Astrocyte (in vitro differentiated cells and primary cell): ENCODE measurements around the gene KIAA0232. TPM values are rescaled to one million over a fixed set of nuclear protein-coding genes. Genes with fewer than 3 reads are reported as not detected.

Experiments
- DNase-seq: peaks from one replicate; pipeline ENCODE4 v3.0.0-alpha.2; 2010; ENCODE audit warnings: low read depth
- FAIRE-seq: peaks from 2 replicates; lab custom pipeline; 2011; peaks lifted over from hg19 to GRCh38; lab: Jason Lieb, UNC
- H2AFZ ChIP-seq: 2 replicates; pipeline ENCODE4 v1.6.0; 2012; ENCODE audit warnings: low read depth, low read length, inconsistent platforms
- H3K27ac ChIP-seq: 2 replicates; pipeline ENCODE4 v1.5.1; 2011; ENCODE audit warnings: low read depth, low read length, inconsistent platforms
- H3K27me3 ChIP-seq: 2 replicates; pipeline ENCODE4 v1.6.0; 2011; ENCODE audit warnings: low read length, inconsistent platforms; ENCODE audit not compliant: insufficient read depth
- H3K36me3 ChIP-seq: 2 replicates; pipeline ENCODE4 v1.5.1; 2011; ENCODE audit warnings: low read length, inconsistent platforms; ENCODE audit not compliant: insufficient read depth
- H3K4me1 ChIP-seq: 2 replicates; pipeline ENCODE4 v1.5.1; 2011; ENCODE audit warnings: low read length, inconsistent platforms; ENCODE audit not compliant: insufficient read depth
- H3K4me2 ChIP-seq: 2 replicates; pipeline ENCODE4 v1.6.0; 2012; ENCODE audit warnings: low read length, inconsistent platforms
- H3K4me3 ChIP-seq: 2 replicates; pipeline ENCODE4 v1.5.1; 2011; ENCODE audit warnings: low read depth, mild to moderate bottlenecking, low read length, inconsistent platforms; ENCODE audit not compliant: insufficient read depth
- H3K79me2 ChIP-seq: 2 replicates; pipeline ENCODE4 v1.6.0; 2012; ENCODE audit warnings: mild to moderate bottlenecking, low read length, inconsistent platforms; ENCODE audit not compliant: insufficient read depth
- H3K9ac ChIP-seq: 2 replicates; pipeline ENCODE4 v1.6.0; 2012; ENCODE audit warnings: mild to moderate bottlenecking, low read length, inconsistent platforms
- H3K9me3 ChIP-seq: 2 replicates; pipeline ENCODE4 v1.5.1; 2012; ENCODE audit warnings: low read depth, mild to moderate bottlenecking, low read length, inconsistent platforms; ENCODE audit not compliant: insufficient read depth
- H4K20me1 ChIP-seq: 2 replicates; pipeline ENCODE4 v1.6.0; 2012; ENCODE audit warnings: low read length, inconsistent platforms; ENCODE audit not compliant: insufficient read depth
- H3K27ac Mint-ChIP-seq: one replicate; pipeline ENCODE4 v1.8.0; 2021; ENCODE audit warnings: mild to moderate bottlenecking, mixed read lengths; ENCODE audit not compliant: unreplicated experiment
- H3K27me3 Mint-ChIP-seq: one replicate; pipeline ENCODE4 v1.8.0; 2021; ENCODE audit warnings: low read depth, mixed read lengths; ENCODE audit not compliant: unreplicated experiment
- H3K36me3 Mint-ChIP-seq: one replicate; pipeline ENCODE4 v1.8.0; 2021; ENCODE audit warnings: low read depth, mixed read lengths; ENCODE audit not compliant: unreplicated experiment
- H3K4me1 Mint-ChIP-seq: one replicate; pipeline ENCODE4 v1.8.0; 2021; ENCODE audit warnings: low read depth, mixed read lengths; ENCODE audit not compliant: unreplicated experiment
- H3K4me3 Mint-ChIP-seq: one replicate; pipeline ENCODE4 v1.8.0; 2021; ENCODE audit warnings: mild to moderate bottlenecking, moderate library complexity, mixed read lengths; ENCODE audit not compliant: unreplicated experiment
- H3K9me3 Mint-ChIP-seq: one replicate; pipeline ENCODE4 v1.8.0; 2021; ENCODE audit warnings: mild to moderate bottlenecking, mixed read lengths; ENCODE audit not compliant: unreplicated experiment
- CTCF ChIP-seq: IDR thresholded peaks from 2 replicates; pipeline ENCODE4 v1.5.1; 2011; ENCODE audit warnings: low read depth, mild to moderate bottlenecking, inconsistent platforms, low read length, moderate library complexity; ENCODE audit not compliant: insufficient read depth
- EZH2 ChIP-seq: IDR thresholded peaks from 2 replicates; pipeline ENCODE4 v1.6.1; 2012; ENCODE audit warnings: mild to moderate bottlenecking, low read length, inconsistent platforms; ENCODE audit not compliant: insufficient read depth
- total RNA-seq: library from RNA; stranded (reverse); gene quantifications from 2 replicates; pipeline ENCODE4 v1.2.1, GENCODE V29; 2021

The KIAA0232 gene
- total RNA-seq, 1 donor from 2014 or later = 27.6 TPM

GRCh38 chr4:6891436-6892170 is 109.1 kb downstream of the KIAA0232 start:
- Histone ChIP-seq H3K27me3 (no peaks in the 10 kb centered on the region), H3K4me2 (peak overlapping the region; percentile 74), H3K9me3 (no peaks in the 10 kb centered on the region), H3K4me1 (peaks cover 13% of the 10 kb centered on the region), H3K9ac (peak overlapping the region; percentile 11), H2AFZ (peak overlapping the region; percentile 68), H3K27ac (peak overlapping the region; percentile 3), H3K4me3 (no peak overlapping the region), H4K20me1 (no peaks in the 10 kb centered on the region), H3K79me2 (no peaks in the 10 kb centered on the region), H3K36me3 (no peaks in the 10 kb centered on the region)
- peak; percentile 25 for DNase-seq
- Mint-ChIP-seq H3K27me3 (no peaks in the 10 kb centered on the region), H3K4me1 (peaks cover 16% of the 10 kb centered on the region), H3K27ac (peak overlapping the region; percentile 47), H3K9me3 (no peaks in the 10 kb centered on the region), H3K36me3 (no peaks in the 10 kb centered on the region), H3K4me3 (peak overlapping the region; percentile 25)
- FAIRE-seq = no peak
- TF ChIP-seq CTCF = no peak

GRCh38 chr4:6892190-6892908 is 109.8 kb downstream of the KIAA0232 start:
- Histone ChIP-seq H3K4me3 (no peak overlapping the region), H3K4me2 (peak overlapping the region; percentile 74), H3K79me2 (no peaks in the 10 kb centered on the region), H2AFZ (peak overlapping the region; percentile 68), H3K27me3 (no peaks in the 10 kb centered on the region), H3K36me3 (no peaks in the 10 kb centered on the region), H3K9ac (peak overlapping the region; percentile 11), H4K20me1 (no peaks in the 10 kb centered on the region), H3K4me1 (peaks cover 13% of the 10 kb centered on the region), H3K27ac (peak overlapping the region; percentile 3), H3K9me3 (no peaks in the 10 kb centered on the region)
- DNase-seq (peak; percentile 63), FAIRE-seq (no peak)
- TF ChIP-seq CTCF (no peak), EZH2 (no peak)
- Mint-ChIP-seq H3K36me3 (no peaks in the 10 kb centered on the region), H3K27ac (peak overlapping the region; percentile 47), H3K9me3 (no peaks in the 10 kb centered on the region), H3K27me3 (no peaks in the 10 kb centered on the region), H3K4me3 (no peak overlapping the region), H3K4me1 (peaks cover 15% of the 10 kb centered on the region)

- H3K9me3 Mint-ChIP-seq = no peaks in the 10 kb centered on the region
- H3K36me3 Mint-ChIP-seq = no peaks in the 10 kb centered on the region
- FAIRE-seq = no peak
- H3K4me3 Mint-ChIP-seq = no peak overlapping the region
- DNase-seq = no peak
- H3K36me3 ChIP-seq = no peaks in the 10 kb centered on the region
- no peaks in the 10 kb centered on the region for H3K27me3 Mint-ChIP-seq
- peak overlapping the region; percentile 1 for H3K27ac Mint-ChIP-seq
- peak overlapping the region; percentile 74 for H3K4me2 ChIP-seq
- H3K4me3 ChIP-seq = no peak overlapping the region
- no peaks in the 10 kb centered on the region for H3K79me2 ChIP-seq
- H4K20me1 ChIP-seq = no peaks in the 10 kb centered on the region
- no peaks in the 10 kb centered on the region for H3K27me3 ChIP-seq
- TF ChIP-seq CTCF (no peak), EZH2 (no peak)
- no peaks in the 10 kb centered on the region for H3K9me3 ChIP-seq
- H3K4me1 Mint-ChIP-seq = peaks cover 15% of the 10 kb centered on the region
- H3K4me1 ChIP-seq = peaks cover 13% of the 10 kb centered on the region
- peak overlapping the region; percentile 11 for H3K9ac ChIP-seq
- no peak overlapping the region for H3K27ac ChIP-seq
- no peak overlapping the region for H2AFZ ChIP-seq
Measured at GRCh38 chr4:6892909-6893202, 110.3 kb downstream of the KIAA0232 start.
